Osteoblast (primary cell): ENCODE data around the gene MED25. TPM values are rescaled to one million over a fixed set of nuclear protein-coding genes. Genes with fewer than 3 reads are reported as not detected.
A peak's percentile ranks its signal among the peaks of the same experiment; 100 is the strongest.

Experiments used
- DNase-seq: peaks from one replicate; pipeline ENCODE4 v3.0.0; 2011; ENCODE audit warnings: low spot score, mixed read lengths; ENCODE audit not compliant: insufficient read length; ENCODE audit errors: missing footprints
- H2AFZ ChIP-seq: 2 replicates; pipeline ENCODE4 v1.6.0; 2011; ENCODE audit warnings: mild to moderate bottlenecking, low read length
- H3K27ac ChIP-seq: 2 replicates; pipeline ENCODE4 v1.5.1; 2011; ENCODE audit warnings: mild to moderate bottlenecking, low read depth, low read length, moderate library complexity
- H3K27me3 ChIP-seq: 2 replicates; pipeline ENCODE4 v1.6.0; 2012; ENCODE audit warnings: mild to moderate bottlenecking, control low read depth, inconsistent platforms, low read length, moderate library complexity; ENCODE audit not compliant: insufficient read depth
- H3K36me3 ChIP-seq: 2 replicates; pipeline ENCODE4 v1.5.1; 2011; ENCODE audit warnings: mild to moderate bottlenecking, low read length, control low read depth, moderate library complexity; ENCODE audit not compliant: insufficient read depth
- H3K4me1 ChIP-seq: 2 replicates; pipeline ENCODE4 v1.5.1; 2011; ENCODE audit warnings: mild to moderate bottlenecking, low read length, control low read depth, moderate library complexity; ENCODE audit not compliant: insufficient read depth
- H3K4me2 ChIP-seq: 2 replicates; pipeline ENCODE4 v1.6.0; 2011; ENCODE audit warnings: mild to moderate bottlenecking, low read length; ENCODE audit not compliant: insufficient read depth
- H3K4me3 ChIP-seq: fragments of 200-600 bp; sonication (generic); 3 replicates; pipeline ENCODE4 v1.5.1; 2012; ENCODE audit warnings: mild to moderate bottlenecking, low read length, inconsistent platforms; ENCODE audit not compliant: insufficient read depth
- H3K79me2 ChIP-seq: 2 replicates; pipeline ENCODE4 v1.6.0; 2012; ENCODE audit warnings: mild to moderate bottlenecking, low read length, control low read depth, inconsistent platforms; ENCODE audit not compliant: insufficient read depth
- H3K9me3 ChIP-seq: 2 replicates; pipeline ENCODE4 v1.5.1; 2011; ENCODE audit warnings: low read depth, low read length, control low read depth
- H4K20me1 ChIP-seq: 2 replicates; pipeline ENCODE4 v1.6.0; 2012; ENCODE audit warnings: mild to moderate bottlenecking, low read length, control low read depth; ENCODE audit not compliant: insufficient read depth
- CTCF ChIP-seq: IDR thresholded peaks from 2 replicates; pipeline ENCODE4 v1.5.1; 2011; ENCODE audit warnings: mild to moderate bottlenecking, low read depth, low read length, moderate library complexity; ENCODE audit errors: extremely low read depth
- total RNA-seq: library from RNA; depleted of rRNA; stranded (reverse); fragments of >200 nt; gene quantifications from 2 replicates; pipeline ENCODE4 v1.2.3, GENCODE V29; 2012

Gene MED25
- total RNA-seq, 1 donor, result 19.5 TPM

- peaks cover 26% of the 10 kb centered on the region for H3K4me1 ChIP-seq
- H3K27ac ChIP-seq, result no peak overlapping the region
- H3K27me3 ChIP-seq, result no peaks in the 10 kb centered on the region
- H3K9me3 ChIP-seq, result no peaks in the 10 kb centered on the region
- H3K4me3 ChIP-seq, result no peak overlapping the region
- H3K79me2 ChIP-seq, result peaks cover 41% of the 10 kb centered on the region
- peaks cover 36% of the 10 kb centered on the region for H3K36me3 ChIP-seq
- H4K20me1 ChIP-seq, result peaks cover 29% of the 10 kb centered on the region
- H2AFZ ChIP-seq, result no peak overlapping the region
- no peak for DNase-seq
- TF ChIP-seq CTCF, result no peak
- H3K4me2 ChIP-seq, result peak overlapping the region; percentile 94
Observed at GRCh38 chr19:49864890-49865289, 46.8 kb downstream of the MED25 start.

GRCh38 chr19:49866933-49867782, 49.1 kb downstream of the MED25 start, which contains the start of gene PNKP:
PNKP (minus strand) TSS chr19:49867576; CDS start chr19:49867204, 372 bp downstream.
- Histone ChIP-seq H3K36me3 (peaks cover 37% of the 10 kb centered on the region), H3K79me2 (peaks cover 59% of the 10 kb centered on the region), H3K4me1 (peaks cover 33% of the 10 kb centered on the region)

GRCh38 chr19:49869009-49869483, 51.0 kb downstream of the MED25 start:
- DNase-seq, result no peak
- peak overlapping the region; percentile 69 for H3K27ac ChIP-seq
- H3K4me3 ChIP-seq, result peak overlapping the region; percentile 74
- no peaks in the 10 kb centered on the region for H3K27me3 ChIP-seq
- H3K4me1 ChIP-seq, result peaks cover 33% of the 10 kb centered on the region
- TF ChIP-seq CTCF, result no peak
- peak overlapping the region; percentile 84 for H2AFZ ChIP-seq
- peak overlapping the region; percentile 94 for H3K4me2 ChIP-seq
- H3K9me3 ChIP-seq, result no peaks in the 10 kb centered on the region
- H3K79me2 ChIP-seq, result peaks cover 60% of the 10 kb centered on the region
- H3K36me3 ChIP-seq, result peaks cover 24% of the 10 kb centered on the region
- H4K20me1 ChIP-seq, result peaks cover 19% of the 10 kb centered on the region

More at GRCh38 chr19:49866933-49867782, 49.1 kb downstream of the MED25 start, which contains the start of gene PNKP:
- Histone ChIP-seq H3K4me2 (peak within 1 kb of the TSS; percentile 94), H2AFZ (peak within 1 kb of the TSS; percentile 87), H3K27me3 (no peaks in the 10 kb centered on the region), H3K27ac (peak within 1 kb of the TSS; percentile 91), H3K4me3 (peak within 1 kb of the TSS; percentile 95), H3K9me3 (no peaks in the 10 kb centered on the region), H4K20me1 (peaks cover 23% of the 10 kb centered on the region)
- DNase-seq, result peak; percentile 99
- TF ChIP-seq CTCF, result no peak
